GM18519 (cell line): ENCODE data around the gene VDAC1.
"Not testable (repeated sequence)": the region's sequence is repeated elsewhere in the genome, so short reads cannot be mapped to it uniquely, and the experiment has no call there.

ENCODE experiments used
- ATAC-seq: cut with Tn5 transposase; IDR thresholded peaks from one replicate; pipeline ENCODE4 v1.9.1; 2021; ENCODE audit warnings: mild to moderate bottlenecking, moderate library complexity; ENCODE audit not compliant: unreplicated experiment, low FRiP score

VDAC1 gene

GRCh38 chr5:133969654-133970324, 35.0 kb downstream of the VDAC1 start:
- no peak for ATAC-seq

GRCh38 chr5:133968204-133968980, 36.4 kb downstream of the VDAC1 start, which contains the start of gene C5orf15:
Gene C5orf15, minus strand, starts transcription at chr5:133968625. Its CDS starts 41 bp downstream, at chr5:133968584.
- peak; percentile 91 for ATAC-seq

DNA sequence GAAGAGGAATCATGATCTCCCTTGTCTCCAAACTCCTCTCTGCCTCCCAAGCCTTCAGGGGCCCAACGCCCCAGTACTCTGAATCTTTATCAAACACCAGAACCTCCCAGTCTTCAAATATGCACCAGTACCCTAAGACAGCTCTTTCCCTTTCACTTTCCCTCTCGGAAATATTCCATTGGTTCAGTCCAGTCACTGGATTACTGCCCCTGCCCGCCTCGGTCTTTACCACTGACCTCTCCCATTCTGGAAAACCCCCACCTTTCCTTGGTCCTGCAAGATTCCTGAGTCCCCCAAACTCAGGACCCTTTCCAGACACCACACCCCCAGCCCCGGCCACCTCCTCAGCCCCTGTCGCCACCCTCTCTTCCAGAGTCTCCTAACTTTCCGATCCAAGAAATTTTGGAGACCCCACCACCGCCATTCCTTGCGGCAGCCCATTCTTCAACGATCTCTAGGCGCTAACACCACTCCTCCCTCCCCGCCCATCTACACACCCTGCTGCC, 37.0 kb downstream of the VDAC1 start:
- no peak for ATAC-seq

GRCh38 chr5:133967124-133967523, 37.7 kb downstream of the VDAC1 start:
- no peak for ATAC-seq

GRCh38 chr5:133966090-133966489, 38.7 kb downstream of the VDAC1 start:
- ATAC-seq, result no peak

DNA sequence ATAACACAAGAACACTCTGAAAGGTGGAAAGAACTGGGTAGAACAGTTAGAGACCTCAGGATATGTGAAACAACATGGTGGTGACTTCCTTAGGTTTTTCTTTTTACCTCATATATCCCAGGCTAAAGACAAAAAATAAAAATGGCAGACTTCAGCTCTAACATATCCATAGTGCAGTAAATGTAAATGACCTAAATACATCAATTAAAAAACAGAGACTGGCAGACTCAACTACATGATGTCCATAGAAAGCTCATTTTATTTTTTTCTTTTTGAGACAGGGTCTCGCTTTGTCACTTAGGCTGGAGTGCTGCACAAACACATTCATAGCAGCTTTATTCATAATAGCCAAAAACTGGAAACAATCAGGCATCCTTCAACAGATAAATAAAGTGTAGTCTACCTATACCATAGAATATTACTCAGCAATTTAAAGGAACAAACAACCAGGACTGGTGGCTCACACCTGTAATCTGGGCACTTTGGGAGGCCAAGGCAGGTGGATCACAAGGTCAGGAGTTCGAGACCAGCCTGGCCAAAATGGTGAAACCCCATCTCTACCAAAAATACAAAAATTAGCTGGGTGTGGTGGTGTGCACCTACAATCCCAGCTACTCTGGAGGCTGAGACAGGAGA, 41.2 kb downstream of the VDAC1 start:
- no peak for ATAC-seq

DNA sequence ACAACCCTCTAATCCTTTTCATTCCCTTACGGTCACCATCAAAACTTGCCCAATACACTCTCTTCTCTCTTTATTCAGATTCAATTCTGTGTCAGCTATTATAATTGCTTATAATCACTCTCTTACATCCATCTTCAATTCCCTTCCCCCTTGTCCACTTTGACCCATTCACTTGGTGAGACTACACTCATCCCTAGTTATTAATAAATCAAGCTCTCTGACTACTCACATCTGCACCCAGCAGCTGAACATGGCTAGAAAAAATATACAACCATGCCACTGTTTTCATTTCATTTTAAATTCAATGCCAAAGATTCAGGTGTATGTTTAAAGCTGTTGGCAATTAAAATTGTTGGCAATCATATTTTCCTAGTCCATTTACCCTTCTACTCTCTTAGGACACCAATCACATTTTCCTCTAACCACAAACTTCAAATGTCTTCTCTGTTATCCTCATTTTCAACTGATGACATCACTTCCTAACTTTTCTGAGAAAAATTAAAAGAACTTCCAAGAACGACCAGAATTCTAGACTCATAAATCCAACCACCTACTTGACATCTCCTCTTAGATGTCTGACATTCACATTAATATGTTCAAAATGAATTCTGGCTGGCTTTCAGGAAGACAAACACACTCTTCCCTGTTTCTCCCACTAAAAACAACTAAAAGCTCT, 41.8 kb downstream of the VDAC1 start:
- no peak for ATAC-seq

GRCh38 chr5:133962131-133962530, 42.6 kb downstream of the VDAC1 start:
- no peak for ATAC-seq

- ATAC-seq, result no peak
These were observed 45.1 kb downstream of the VDAC1 start for GRCh38 chr5:133959643-133960042.

DNA sequence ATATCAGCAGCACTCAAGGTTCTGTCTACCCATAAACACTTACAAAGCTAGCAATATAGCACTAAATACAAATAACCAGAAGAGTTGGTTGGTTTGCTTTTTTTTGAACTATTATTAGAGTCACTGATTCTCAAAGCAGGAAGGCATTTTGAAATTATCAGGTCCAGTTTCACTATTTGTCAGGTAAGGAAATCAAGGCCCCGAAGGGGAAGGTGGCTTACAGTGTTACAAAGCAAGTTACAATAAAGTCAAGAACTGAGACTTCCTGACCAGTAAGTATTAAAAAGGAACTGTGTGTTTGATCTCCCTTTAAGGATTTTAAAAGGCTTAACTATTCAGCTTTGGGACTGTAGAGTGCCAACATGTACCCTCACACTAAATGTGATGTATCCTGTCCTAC, 47.2 kb downstream of the VDAC1 start:
- ATAC-seq, result peak; percentile 62

DNA sequence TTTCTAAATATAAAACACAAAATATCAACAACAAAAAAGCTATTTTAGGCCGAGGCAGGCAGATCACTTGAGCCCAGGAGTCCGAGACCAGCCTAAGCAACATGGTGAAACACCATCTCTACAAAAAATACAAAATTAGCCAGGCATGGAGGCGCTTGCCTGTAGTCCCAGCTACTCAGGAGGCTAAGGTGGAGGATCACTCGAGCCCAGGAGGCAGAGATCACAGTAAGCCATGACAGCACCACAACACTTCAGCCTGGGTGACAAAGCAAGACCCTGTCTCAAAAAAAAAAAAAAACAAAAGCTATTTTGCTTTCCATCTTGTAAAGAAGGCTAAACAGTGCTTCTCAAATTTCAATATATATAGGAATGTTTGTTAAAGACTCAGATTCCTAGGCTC, 47.7 kb downstream of the VDAC1 start:
- peak; percentile 8 for ATAC-seq

DNA sequence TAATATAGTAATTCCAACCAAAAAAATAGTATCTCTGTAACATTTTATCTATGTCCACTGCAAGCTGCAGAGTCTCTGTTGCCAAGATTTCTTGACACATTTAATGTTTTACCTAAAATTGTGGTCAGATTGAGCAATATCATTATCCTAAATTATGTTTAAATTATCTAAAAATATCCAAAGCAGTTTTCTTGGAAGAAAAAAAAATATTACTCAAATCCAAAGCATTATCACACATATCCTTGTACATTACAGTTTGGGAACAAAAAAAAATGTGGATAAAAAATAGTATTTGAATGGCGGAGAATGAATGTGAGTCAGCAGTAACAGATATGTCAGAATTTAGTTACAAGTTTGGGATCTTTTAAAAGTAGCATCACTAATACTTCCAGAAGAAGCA, 48.6 kb downstream of the VDAC1 start:
- ATAC-seq, result not testable (repeated sequence)

DNA sequence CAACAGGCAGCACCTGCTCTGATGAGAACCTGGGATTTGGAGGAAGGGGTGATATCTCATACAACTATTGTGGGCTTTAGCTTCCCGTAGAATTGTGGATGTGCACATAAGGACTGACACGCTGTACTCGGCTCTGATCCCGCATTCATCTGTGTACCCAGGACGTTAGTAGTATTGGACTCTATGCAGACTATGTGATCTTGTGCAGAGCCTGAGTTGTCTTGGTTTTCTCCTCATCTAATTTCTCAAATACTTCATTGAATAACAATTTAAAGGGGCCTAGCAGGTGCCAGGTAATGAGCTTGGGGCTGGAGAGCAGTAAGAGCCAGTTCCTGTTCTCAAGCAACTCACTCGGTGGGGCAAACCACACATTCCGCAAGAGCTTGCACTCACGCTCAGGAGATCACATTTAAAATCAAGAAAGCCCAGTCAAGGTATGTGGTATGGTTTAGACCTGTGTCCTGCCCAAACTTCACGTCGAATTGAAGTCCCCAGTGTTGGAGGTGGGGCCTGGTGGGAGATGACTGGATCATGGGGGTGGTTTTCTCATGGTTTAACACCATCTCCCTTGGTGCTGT, 51.1 kb downstream of the VDAC1 start:
- ATAC-seq, result no peak

DNA sequence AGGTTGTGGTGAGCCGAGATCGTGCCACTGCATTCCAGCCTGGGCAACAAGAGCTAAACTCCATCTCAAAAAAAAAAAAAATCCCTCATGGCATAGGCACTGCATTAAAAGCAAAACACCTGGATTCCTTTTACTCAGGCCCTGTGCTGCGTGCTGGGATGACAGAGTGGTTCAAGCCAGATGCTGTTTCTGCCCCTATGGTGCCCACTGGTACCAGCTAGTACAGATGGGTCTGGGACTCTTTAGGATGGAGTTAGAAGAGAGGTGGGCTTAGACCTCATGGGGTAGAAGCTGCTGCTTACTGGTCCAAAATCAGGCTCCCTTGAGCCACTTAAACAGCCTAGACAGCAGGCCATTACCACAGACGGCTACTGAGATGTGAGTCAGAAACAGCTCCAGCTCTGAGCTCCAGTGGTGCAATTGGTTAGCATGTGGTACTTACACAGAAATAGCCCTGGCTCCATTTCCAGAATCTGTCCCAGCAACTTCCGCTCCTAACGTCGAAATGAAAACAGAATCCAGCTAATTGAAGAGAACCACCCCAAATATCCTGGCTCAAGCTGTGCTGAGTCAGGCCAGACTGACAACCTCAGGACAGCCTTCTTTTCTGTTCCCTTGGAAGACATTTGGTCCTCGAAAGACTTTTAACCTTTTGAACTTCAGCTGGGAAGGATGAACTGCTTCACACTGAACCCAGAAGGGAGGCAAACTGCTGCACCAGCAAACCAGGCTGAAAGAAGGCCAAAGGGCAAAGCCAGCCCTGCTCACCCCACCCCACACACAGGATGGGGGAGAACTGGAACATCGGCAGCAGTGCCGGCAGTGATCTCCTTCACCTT, 51.8 kb downstream of the VDAC1 start:
- ATAC-seq, result no peak

GRCh38 chr5:133950821-133951612, 53.8 kb downstream of the VDAC1 start:
- no peak for ATAC-seq

DNA sequence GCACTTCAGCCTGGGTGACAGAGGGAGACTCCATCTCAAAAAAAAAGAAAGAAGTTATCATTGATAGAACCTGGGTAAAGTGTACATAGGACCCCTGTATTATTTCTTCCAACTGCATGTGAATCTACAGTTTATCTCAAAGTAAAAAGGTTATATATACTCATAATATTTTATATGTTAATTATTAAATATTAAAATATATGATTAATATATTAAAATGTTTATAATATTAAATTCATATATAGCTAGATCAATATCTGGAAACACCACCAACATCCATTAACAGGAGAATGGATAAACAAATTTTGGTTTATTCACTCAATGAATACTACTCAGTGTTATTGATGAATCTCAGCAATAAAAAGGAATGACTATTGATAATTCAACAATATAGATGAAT, 56.1 kb downstream of the VDAC1 start:
- ATAC-seq, result no peak

DNA sequence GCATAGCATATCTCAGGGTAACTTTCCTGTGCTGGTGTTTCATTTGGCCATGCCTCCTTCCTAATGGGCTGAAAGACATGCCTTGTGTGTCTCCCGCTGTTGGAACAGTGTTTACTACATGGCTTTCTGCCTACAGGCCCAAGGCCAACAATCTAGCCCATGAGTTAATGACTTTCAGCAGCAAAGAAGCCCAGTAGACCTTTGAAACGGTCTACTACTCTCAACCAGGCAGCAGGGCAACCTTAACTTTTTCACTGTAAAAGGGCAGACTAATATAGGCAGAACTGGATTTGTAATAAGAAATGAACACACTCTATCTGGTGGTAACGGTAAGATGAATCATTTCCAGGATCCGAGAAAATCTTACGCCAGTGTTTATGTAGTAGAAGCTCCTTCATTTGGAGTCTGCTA, 57.3 kb downstream of the VDAC1 start:
- ATAC-seq, result no peak

DNA sequence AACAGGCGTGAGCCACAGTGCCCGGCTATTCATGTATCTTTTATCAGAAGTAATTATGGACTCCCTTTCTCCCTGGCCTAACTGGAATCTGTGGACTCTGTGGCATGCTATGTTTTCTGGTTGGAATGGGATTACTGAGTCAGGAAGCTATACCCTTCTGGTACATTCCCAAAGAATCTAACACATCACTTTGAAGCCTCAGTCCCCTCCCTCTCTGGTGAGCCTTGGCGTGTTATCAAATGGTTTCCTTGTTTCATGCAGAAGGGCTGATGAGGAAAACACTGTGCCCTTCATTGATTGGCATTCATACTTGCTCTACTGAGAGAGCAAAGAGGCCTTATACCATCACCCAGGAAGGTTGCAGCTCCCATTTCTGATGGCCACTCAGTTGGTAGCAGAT, 59.2 kb downstream of the VDAC1 start:
- ATAC-seq, result no peak
